Measurements from ENCODE around the gene STAB2. TPM values are rescaled to one million over a fixed set of nuclear protein-coding genes. Genes with fewer than 3 reads are reported as not detected.

The STAB2 gene
- total RNA-seq, 1 donor: not detected

DNA sequence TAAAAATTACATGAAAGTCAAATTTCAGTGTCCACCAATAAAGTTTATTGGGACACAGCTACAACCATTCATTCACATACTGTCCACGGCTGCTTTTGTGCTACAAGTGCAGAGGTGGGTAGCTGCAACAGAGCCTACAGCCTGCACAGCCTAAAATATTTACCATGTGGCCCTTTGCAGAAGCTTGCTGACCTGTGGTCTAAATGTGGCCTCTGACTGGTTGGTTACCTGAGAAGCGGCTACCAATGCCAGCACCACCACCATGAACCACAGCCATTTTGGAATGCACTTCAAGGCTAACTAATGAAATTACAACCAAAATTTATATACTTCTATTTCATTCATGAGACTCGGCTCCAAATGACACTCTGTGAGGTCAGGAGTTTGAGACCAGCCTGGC lies 195.3 kb downstream of the STAB2 start:
- no peaks in the 10 kb centered on the region for H3K9me3 ChIP-seq (ENCODE audit: low read depth, low read length)
- H3K36me3 ChIP-seq (ENCODE audit: insufficient read depth, low read length): peaks cover 45% of the 10 kb centered on the region
- H3K4me3 ChIP-seq (ENCODE audit: insufficient read depth, low read length): no peak overlapping the region
- H3K4me1 ChIP-seq (ENCODE audit: insufficient read depth, low read length): peaks cover 10% of the 10 kb centered on the region
- no peaks in the 10 kb centered on the region for H3K27me3 ChIP-seq (ENCODE audit: insufficient read depth, low read length)
- H3K4me2 ChIP-seq (ENCODE audit: insufficient read depth, low read length): no peak overlapping the region
- H4K20me1 ChIP-seq (ENCODE audit: insufficient read depth, low read length): no peaks in the 10 kb centered on the region
- no peaks in the 10 kb centered on the region for H3K79me2 ChIP-seq (ENCODE audit: insufficient read depth, low read length)
- no peak overlapping the region for H3K27ac ChIP-seq (ENCODE audit: low read depth, low read length)
- TF ChIP-seq, protein P1, sequence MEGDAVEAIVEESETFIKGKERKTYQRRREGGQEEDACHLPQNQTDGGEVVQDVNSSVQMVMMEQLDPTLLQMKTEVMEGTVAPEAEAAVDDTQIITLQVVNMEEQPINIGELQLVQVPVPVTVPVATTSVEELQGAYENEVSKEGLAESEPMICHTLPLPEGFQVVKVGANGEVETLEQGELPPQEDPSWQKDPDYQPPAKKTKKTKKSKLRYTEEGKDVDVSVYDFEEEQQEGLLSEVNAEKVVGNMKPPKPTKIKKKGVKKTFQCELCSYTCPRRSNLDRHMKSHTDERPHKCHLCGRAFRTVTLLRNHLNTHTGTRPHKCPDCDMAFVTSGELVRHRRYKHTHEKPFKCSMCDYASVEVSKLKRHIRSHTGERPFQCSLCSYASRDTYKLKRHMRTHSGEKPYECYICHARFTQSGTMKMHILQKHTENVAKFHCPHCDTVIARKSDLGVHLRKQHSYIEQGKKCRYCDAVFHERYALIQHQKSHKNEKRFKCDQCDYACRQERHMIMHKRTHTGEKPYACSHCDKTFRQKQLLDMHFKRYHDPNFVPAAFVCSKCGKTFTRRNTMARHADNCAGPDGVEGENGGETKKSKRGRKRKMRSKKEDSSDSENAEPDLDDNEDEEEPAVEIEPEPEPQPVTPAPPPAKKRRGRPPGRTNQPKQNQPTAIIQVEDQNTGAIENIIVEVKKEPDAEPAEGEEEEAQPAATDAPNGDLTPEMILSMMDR (IDR thresholded peaks at IDR 0.05; ENCODE audit: extremely low read depth, low read depth, low read length): no peak
- H2AFZ ChIP-seq (ENCODE audit: low read length): no peak overlapping the region
- no peak for DNase-seq (ENCODE audit: insufficient read length, low spot score, missing footprints)

DNA sequence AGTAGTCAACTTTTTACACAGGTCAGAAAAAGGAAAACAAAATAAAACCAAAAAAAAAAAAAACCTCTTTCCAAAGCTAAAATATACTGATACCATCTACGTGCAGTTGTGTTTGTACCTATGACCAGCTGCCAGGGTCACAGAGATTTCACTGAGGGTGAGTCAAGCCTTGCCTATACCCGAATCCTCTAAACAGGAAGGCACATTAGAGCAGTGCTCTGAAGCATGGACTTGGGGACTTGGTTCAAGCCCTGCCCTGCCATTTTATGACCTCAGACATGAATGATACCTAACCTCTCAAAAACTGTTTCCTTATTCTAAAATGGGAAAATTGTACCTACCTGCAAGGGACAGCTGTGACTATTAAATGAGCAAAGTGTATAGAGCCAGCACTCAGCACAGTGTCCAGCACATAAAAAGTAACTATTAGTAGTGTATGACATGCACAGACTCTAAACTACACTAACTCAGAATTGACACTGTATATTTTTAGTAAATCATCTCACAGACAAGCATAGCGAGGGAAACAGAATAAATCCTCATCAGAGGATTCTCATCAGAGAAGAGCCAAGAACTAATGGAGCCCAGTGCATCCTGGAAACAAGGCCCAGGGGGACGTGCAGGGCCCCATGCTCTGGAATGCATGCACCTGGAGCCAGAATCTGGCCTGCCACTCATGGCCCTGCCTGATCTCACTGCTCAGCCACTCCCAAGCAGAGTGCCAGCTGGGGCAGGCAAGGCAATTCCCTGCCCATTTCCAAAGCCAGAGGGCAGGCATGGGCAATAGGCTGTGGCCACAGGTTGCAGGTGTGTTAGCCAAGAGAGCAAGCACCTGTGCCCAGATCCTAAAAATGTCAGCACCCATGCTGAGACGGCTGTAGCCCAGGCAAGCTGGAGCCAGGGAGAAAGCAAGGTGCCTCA lies 196.9 kb downstream of the STAB2 start:
- Histone ChIP-seq H3K4me2 (ENCODE audit: insufficient read depth, low read length) (no peak overlapping the region), H3K9me3 (ENCODE audit: low read depth, low read length) (no peaks in the 10 kb centered on the region), H3K36me3 (ENCODE audit: insufficient read depth, low read length) (peaks cover 37% of the 10 kb centered on the region)

DNA sequence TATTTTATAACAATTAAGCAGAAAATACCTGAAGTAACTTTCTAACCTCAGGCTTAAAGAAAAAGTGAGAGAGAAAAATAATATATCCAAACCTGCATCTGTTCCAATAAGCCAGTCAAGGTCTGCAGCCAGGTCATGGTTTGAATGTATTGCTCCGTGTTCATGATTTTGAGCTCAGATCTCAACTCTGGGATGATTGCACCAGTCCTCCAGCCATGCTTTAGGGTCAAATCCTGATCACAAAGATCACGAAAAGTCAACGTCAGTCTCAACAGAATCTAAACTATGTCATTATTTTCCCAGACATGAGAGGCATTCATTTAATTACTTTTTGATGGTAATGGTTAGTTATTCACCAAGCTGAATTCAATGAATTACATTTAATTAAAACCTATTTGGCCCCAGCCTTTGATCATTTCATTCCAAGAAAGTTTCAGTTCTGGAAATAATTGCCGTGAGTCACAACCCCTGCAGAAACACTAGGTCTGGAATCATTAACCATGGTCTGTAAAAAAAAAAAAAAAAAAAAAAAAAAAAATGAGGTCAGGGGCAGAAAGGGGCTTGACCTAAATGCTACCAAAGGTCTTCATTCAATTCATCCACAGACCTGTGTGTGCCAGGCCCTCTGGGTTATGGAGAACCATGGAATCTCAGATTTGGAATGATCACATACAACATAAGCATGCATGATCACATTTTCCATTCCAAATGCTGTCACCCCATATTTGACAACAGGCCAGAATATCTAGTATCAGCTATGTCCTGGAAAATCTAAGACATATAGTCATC lies 198.4 kb downstream of the STAB2 start:
- H3K27ac ChIP-seq (ENCODE audit: low read depth, low read length): no peak overlapping the region
- DNase-seq (ENCODE audit: insufficient read length, low spot score, missing footprints): no peak
- TF ChIP-seq, protein P1 (IDR thresholded peaks at IDR 0.05; ENCODE audit: extremely low read depth, low read depth, low read length): no peak
- H4K20me1 ChIP-seq (ENCODE audit: insufficient read depth, low read length): no peaks in the 10 kb centered on the region
- no peaks in the 10 kb centered on the region for H3K9me3 ChIP-seq (ENCODE audit: low read depth, low read length)
- H2AFZ ChIP-seq (ENCODE audit: low read length): no peak overlapping the region
- no peak overlapping the region for H3K4me2 ChIP-seq (ENCODE audit: insufficient read depth, low read length)
- H3K36me3 ChIP-seq (ENCODE audit: insufficient read depth, low read length): peaks cover 34% of the 10 kb centered on the region
- H3K4me1 ChIP-seq (ENCODE audit: insufficient read depth, low read length): no peaks in the 10 kb centered on the region
- H3K4me3 ChIP-seq (ENCODE audit: insufficient read depth, low read length): no peak overlapping the region
- no peaks in the 10 kb centered on the region for H3K27me3 ChIP-seq (ENCODE audit: insufficient read depth, low read length)
- H3K79me2 ChIP-seq (ENCODE audit: insufficient read depth, low read length): no peaks in the 10 kb centered on the region

More for the DNA sequence above, 196.9 kb downstream of the STAB2 start:
- no peak overlapping the region for H2AFZ ChIP-seq (ENCODE audit: low read length)
- no peaks in the 10 kb centered on the region for H3K27me3 ChIP-seq (ENCODE audit: insufficient read depth, low read length)
- no peaks in the 10 kb centered on the region for H4K20me1 ChIP-seq (ENCODE audit: insufficient read depth, low read length)
- peaks cover 10% of the 10 kb centered on the region for H3K4me1 ChIP-seq (ENCODE audit: insufficient read depth, low read length)
- no peak for DNase-seq (ENCODE audit: insufficient read length, low spot score, missing footprints)
- no peaks in the 10 kb centered on the region for H3K79me2 ChIP-seq (ENCODE audit: insufficient read depth, low read length)
- no peak overlapping the region for H3K4me3 ChIP-seq (ENCODE audit: insufficient read depth, low read length)
- TF ChIP-seq, protein P1 (IDR thresholded peaks at IDR 0.05; ENCODE audit: extremely low read depth, low read depth, low read length): no peak
- no peak overlapping the region for H3K27ac ChIP-seq (ENCODE audit: low read depth, low read length)

DNA sequence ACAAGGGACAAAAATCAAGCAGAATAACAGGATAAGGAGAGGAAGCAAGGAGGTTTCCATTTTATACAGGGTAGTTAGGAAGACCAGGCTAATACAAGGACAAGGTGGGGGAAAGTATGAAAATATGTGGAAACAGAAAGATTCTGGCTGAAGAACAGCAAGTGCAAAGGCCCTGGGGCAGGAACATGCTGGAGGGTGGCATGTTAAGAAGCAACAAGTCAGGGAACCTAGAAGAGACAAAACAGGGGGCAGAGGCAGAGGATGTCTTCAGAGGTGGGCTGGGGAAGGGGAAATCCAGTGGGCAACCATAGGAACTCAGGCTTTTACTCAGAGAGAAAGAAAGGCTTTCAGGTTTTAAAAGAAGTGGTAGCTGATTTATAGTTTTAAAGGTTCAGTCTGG lies 199.1 kb downstream of the STAB2 start:
- TF ChIP-seq, protein P1 (IDR thresholded peaks at IDR 0.05; ENCODE audit: extremely low read depth, low read depth, low read length): no peak
- H3K4me1 ChIP-seq (ENCODE audit: insufficient read depth, low read length): no peaks in the 10 kb centered on the region
- no peak overlapping the region for H2AFZ ChIP-seq (ENCODE audit: low read length)
- no peaks in the 10 kb centered on the region for H3K9me3 ChIP-seq (ENCODE audit: low read depth, low read length)
- no peak overlapping the region for H3K4me2 ChIP-seq (ENCODE audit: insufficient read depth, low read length)
- H3K27ac ChIP-seq (ENCODE audit: low read depth, low read length): no peak overlapping the region
- H4K20me1 ChIP-seq (ENCODE audit: insufficient read depth, low read length): no peaks in the 10 kb centered on the region
- H3K27me3 ChIP-seq (ENCODE audit: insufficient read depth, low read length): no peaks in the 10 kb centered on the region
- no peaks in the 10 kb centered on the region for H3K79me2 ChIP-seq (ENCODE audit: insufficient read depth, low read length)
- no peak for DNase-seq (ENCODE audit: insufficient read length, low spot score, missing footprints)
- no peak overlapping the region for H3K4me3 ChIP-seq (ENCODE audit: insufficient read depth, low read length)
- H3K36me3 ChIP-seq (ENCODE audit: insufficient read depth, low read length): peaks cover 34% of the 10 kb centered on the region
